ENCODE measurements around the gene JPH2. TPM values are rescaled to one million over a fixed set of nuclear protein-coding genes. Genes with fewer than 3 reads are reported as not detected.

The JPH2 gene
- total RNA-seq, 1 experiment from 2014 or later: 0.81 TPM

DNA sequence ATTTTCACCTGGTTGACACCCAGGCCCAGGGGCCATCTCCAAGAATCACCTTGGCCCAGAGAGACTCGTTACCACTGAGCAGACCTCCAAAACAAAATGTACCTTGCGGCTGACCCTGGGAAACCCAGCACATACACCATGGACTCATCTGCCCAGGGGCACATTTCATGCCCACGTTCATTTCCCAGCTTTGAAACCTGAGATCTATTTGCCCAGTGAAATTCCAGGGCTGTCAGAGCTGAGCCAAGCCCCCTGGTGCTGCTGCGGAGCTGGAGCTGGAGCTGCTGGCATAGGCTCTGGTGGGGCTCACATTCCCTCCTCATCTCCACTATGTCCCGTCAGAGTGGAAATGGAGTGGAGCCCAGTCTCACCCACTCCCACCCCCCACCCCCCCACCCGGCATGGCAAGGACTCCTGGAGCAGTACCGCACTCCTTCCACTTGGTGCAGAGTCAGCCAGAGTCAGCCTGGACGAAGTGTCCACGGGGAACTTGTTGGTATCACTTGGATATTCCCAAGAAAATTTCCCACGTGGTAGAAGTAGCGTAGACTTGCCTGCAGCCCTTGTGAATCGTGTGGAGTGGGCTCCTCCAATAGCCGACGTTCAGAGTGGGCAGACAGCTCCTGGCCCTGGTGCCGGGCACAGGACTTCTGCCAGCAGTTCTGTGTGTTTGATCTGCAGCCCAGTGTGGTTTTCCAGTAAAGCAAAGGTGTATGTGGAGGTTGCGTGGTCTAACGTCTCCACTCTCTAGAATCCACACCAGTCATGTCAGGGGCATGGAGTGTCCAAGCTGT, 41.7 kb upstream of the JPH2 start:
- H3K9me3 Mint-ChIP-seq: no peaks in the 10 kb centered on the region
- ATAC-seq: peak; percentile 15; the same call in 1 of the 2 replicates
- ChIA-PET CTCF (interaction anchor here (2.0 to 6.2 kb wide), 3 partner anchors 10 to 82 kb away, joined by 9 to 45 read pairs (median 10); partner anchors contain the start of genes FITM2 and GDAP1L1), POLR2A (no interaction called here)
- no peaks in the 10 kb centered on the region for H3K36me3 Mint-ChIP-seq
- H3K4me1 Mint-ChIP-seq: peaks cover 19% of the 10 kb centered on the region
- no peak for DNase-seq (ENCODE audit: low spot score)
- no peaks in the 10 kb centered on the region for H3K27me3 Mint-ChIP-seq (ENCODE audit: low read depth)
- no peak for TF ChIP-seq ZBTB43 (CRISPR knock-in tag; IDR thresholded peaks at IDR 0.05)
- TF ChIP-seq, protein P1, sequence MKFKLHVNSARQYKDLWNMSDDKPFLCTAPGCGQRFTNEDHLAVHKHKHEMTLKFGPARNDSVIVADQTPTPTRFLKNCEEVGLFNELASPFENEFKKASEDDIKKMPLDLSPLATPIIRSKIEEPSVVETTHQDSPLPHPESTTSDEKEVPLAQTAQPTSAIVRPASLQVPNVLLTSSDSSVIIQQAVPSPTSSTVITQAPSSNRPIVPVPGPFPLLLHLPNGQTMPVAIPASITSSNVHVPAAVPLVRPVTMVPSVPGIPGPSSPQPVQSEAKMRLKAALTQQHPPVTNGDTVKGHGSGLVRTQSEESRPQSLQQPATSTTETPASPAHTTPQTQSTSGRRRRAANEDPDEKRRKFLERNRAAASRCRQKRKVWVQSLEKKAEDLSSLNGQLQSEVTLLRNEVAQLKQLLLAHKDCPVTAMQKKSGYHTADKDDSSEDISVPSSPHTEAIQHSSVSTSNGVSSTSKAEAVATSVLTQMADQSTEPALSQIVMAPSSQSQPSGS (CRISPR knock-in tag; IDR thresholded peaks at IDR 0.05; ENCODE audit: borderline replicate concordance, low read depth): no peak
- TF ChIP-seq RELA (CRISPR knock-in tag; IDR thresholded peaks at IDR 0.05; ENCODE audit: borderline replicate concordance): no peak
- no peak for TF ChIP-seq ESRRA (CRISPR knock-in tag; IDR thresholded peaks at IDR 0.05; ENCODE audit: borderline replicate concordance)
- no peak for TF ChIP-seq EMX1 (CRISPR knock-in tag; IDR thresholded peaks at IDR 0.05)
- TF ChIP-seq, protein P2, sequence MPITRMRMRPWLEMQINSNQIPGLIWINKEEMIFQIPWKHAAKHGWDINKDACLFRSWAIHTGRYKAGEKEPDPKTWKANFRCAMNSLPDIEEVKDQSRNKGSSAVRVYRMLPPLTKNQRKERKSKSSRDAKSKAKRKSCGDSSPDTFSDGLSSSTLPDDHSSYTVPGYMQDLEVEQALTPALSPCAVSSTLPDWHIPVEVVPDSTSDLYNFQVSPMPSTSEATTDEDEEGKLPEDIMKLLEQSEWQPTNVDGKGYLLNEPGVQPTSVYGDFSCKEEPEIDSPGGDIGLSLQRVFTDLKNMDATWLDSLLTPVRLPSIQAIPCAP (CRISPR knock-in tag; IDR thresholded peaks at IDR 0.05): no peak
- H3K4me3 Mint-ChIP-seq: no peak overlapping the region
- peak overlapping the region; percentile 44 for H3K27ac Mint-ChIP-seq

DNA sequence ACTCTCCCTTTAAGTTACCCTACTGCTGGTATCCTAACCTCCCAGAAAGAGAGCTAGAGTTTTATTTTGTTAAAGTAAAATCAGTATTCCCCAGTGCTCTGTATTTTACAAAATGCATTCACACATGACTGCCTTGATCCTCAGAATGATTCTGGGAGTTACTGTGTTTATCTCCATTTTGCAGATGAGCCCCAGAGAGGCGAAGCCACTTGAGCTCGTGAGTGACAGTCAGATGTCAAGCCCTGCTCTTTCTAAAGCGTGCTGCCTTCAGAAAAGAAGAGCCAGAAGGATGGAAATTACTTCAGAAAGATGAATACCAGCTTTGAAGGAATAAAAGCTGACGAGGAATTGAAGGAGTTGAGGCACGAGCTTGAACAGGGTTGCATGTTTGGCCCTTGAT, 37.6 kb upstream of the JPH2 start:
- TF ChIP-seq ERG (CRISPR knock-in tag; IDR thresholded peaks at IDR 0.05): no peak
- no peak for TF ChIP-seq FOXK1 (CRISPR knock-in tag; IDR thresholded peaks at IDR 0.05)
- no peak for TF ChIP-seq RELA (CRISPR knock-in tag; IDR thresholded peaks at IDR 0.05; ENCODE audit: borderline replicate concordance)
- no peak for TF ChIP-seq RORB (CRISPR knock-in tag; IDR thresholded peaks at IDR 0.05)
- TF ChIP-seq, protein P3, sequence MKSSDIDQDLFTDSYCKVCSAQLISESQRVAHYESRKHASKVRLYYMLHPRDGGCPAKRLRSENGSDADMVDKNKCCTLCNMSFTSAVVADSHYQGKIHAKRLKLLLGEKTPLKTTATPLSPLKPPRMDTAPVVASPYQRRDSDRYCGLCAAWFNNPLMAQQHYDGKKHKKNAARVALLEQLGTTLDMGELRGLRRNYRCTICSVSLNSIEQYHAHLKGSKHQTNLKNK (CRISPR knock-in tag; IDR thresholded peaks at IDR 0.05): no peak
- ChIA-PET POLR2A (interaction anchor here (0.7 to 0.9 kb wide), 2 partner anchors 31 to 80 kb away, joined by 3 read pairs; no protein-coding TSS in a partner anchor), CTCF (interaction anchor here (1.1 to 4.1 kb wide), 5 partner anchors 22 to 164 kb away, joined by 5 to 25 read pairs (median 14); partner anchors contain the start of genes FITM2 and GDAP1L1)
- ATAC-seq (no peak), DNase-seq (ENCODE audit: low spot score) (no peak)
- H3K27me3 Mint-ChIP-seq (ENCODE audit: low read depth): no peaks in the 10 kb centered on the region
- no peak overlapping the region for H3K4me3 Mint-ChIP-seq
- no peaks in the 10 kb centered on the region for H3K9me3 Mint-ChIP-seq
- peaks cover 17% of the 10 kb centered on the region for H3K4me1 Mint-ChIP-seq
- H3K27ac Mint-ChIP-seq: no peak overlapping the region
- no peaks in the 10 kb centered on the region for H3K36me3 Mint-ChIP-seq

- Mint-ChIP-seq H3K27ac (no peak overlapping the region), H3K27me3 (ENCODE audit: low read depth) (no peaks in the 10 kb centered on the region), H3K9me3 (no peaks in the 10 kb centered on the region), H3K36me3 (no peaks in the 10 kb centered on the region), H3K4me3 (no peak overlapping the region), H3K4me1 (peaks cover 16% of the 10 kb centered on the region)
- POLR2A ChIA-PET: interaction anchor here (0.7 to 0.9 kb wide), 3 partner anchors 32 to 165 kb away, joined by 3 read pairs; no protein-coding TSS in a partner anchor
- CTCF ChIA-PET: interaction anchor here (0.5 to 4.1 kb wide), 31 partner anchors 8 to 252 kb away, joined by 3 to 25 read pairs (median 5); partner anchors contain the start of genes FITM2, GDAP1L1, JPH2 and OSER1
- DNase-seq (ENCODE audit: low spot score) (no peak), ATAC-seq (no peak)
- TF ChIP-seq ZNF219 (CRISPR knock-in tag; IDR thresholded peaks at IDR 0.05; ENCODE audit: borderline replicate concordance) (no peak), FOXK1 (CRISPR knock-in tag; IDR thresholded peaks at IDR 0.05) (no peak), ATF1 (CRISPR knock-in tag; IDR thresholded peaks at IDR 0.05) (no peak), ELF4 (CRISPR knock-in tag; IDR thresholded peaks at IDR 0.05; ENCODE audit: low read depth) (no peak), ZNF317 (CRISPR knock-in tag; IDR thresholded peaks at IDR 0.05; ENCODE audit: borderline replicate concordance, low read depth) (no peak), ZNF121 (CRISPR knock-in tag; IDR thresholded peaks at IDR 0.05) (no peak), TEAD1 (CRISPR knock-in tag; IDR thresholded peaks at IDR 0.05) (no peak)
- TF ChIP-seq, protein P3 (CRISPR knock-in tag; IDR thresholded peaks at IDR 0.05): no peak
- TF ChIP-seq, protein P4, sequence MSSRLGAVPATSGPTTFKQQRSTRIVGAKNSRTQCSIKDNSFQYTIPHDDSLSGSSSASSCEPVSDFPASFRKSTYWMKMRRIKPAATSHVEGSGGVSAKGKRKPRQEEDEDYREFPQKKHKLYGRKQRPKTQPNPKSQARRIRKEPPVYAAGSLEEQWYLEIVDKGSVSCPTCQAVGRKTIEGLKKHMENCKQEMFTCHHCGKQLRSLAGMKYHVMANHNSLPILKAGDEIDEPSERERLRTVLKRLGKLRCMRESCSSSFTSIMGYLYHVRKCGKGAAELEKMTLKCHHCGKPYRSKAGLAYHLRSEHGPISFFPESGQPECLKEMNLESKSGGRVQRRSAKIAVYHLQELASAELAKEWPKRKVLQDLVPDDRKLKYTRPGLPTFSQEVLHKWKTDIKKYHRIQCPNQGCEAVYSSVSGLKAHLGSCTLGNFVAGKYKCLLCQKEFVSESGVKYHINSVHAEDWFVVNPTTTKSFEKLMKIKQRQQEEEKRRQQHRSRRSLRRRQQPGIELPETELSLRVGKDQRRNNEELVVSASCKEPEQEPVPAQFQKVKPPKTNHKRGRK (CRISPR knock-in tag; IDR thresholded peaks at IDR 0.05; ENCODE audit: borderline replicate concordance): no peak
- TF ChIP-seq, protein P5, sequence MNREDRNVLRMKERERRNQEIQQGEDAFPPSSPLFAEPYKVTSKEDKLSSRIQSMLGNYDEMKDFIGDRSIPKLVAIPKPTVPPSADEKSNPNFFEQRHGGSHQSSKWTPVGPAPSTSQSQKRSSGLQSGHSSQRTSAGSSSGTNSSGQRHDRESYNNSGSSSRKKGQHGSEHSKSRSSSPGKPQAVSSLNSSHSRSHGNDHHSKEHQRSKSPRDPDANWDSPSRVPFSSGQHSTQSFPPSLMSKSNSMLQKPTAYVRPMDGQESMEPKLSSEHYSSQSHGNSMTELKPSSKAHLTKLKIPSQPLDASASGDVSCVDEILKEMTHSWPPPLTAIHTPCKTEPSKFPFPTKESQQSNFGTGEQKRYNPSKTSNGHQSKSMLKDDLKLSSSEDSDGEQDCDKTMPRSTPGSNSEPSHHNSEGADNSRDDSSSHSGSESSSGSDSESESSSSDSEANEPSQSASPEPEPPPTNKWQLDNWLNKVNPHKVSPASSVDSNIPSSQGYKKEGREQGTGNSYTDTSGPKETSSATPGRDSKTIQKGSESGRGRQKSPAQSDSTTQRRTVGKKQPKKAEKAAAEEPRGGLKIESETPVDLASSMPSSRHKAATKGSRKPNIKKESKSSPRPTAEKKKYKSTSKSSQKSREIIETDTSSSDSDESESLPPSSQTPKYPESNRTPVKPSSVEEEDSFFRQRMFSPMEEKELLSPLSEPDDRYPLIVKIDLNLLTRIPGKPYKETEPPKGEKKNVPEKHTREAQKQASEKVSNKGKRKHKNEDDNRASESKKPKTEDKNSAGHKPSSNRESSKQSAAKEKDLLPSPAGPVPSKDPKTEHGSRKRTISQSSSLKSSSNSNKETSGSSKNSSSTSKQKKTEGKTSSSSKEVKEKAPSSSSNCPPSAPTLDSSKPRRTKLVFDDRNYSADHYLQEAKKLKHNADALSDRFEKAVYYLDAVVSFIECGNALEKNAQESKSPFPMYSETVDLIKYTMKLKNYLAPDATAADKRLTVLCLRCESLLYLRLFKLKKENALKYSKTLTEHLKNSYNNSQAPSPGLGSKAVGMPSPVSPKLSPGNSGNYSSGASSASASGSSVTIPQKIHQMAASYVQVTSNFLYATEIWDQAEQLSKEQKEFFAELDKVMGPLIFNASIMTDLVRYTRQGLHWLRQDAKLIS (CRISPR knock-in tag; IDR thresholded peaks at IDR 0.05; ENCODE audit: borderline replicate concordance): no peak
Measured at GRCh38 chr20:44223721-44224120, 36.7 kb upstream of the JPH2 start.

All from WTC11 (cell line).